GM12878 (cell line): Measurements from ENCODE around the gene KLHL10.
"Not testable (repeated sequence)": the region's sequence is repeated elsewhere in the genome, so short reads cannot be mapped to it uniquely, and the experiment has no call there.

Source experiments
- BCLAF1 ChIP-seq: fragments of 450-650 bp; IDR thresholded peaks from 2 replicates; pipeline ENCODE4 v1.6.1; 2017; ENCODE audit warnings: antibody characterized with exemption, mild to moderate bottlenecking, moderate library complexity
- CTCF ChIP-seq, 3 experiments: IDR thresholded peaks in 2 of 3; conservative IDR thresholded peaks in 1 of 3; 2 replicates each; pipeline ENCODE4 v1.5.1; 2011; ENCODE audit warnings: low read depth in 3 of 3, low read length in 3 of 3, mild to moderate bottlenecking in 3 of 3, control low read depth in 2 of 3, moderate library complexity in 2 of 3, inconsistent platforms in 1 of 3, mixed read lengths in 1 of 3; ENCODE audit not compliant: control insufficient read depth in 2 of 3, insufficient read depth in 1 of 3; ENCODE audit errors: extremely low read depth in 1 of 3
- EGR1 ChIP-seq, 2 experiments: IDR thresholded peaks; 1 replicate in 1 of 2; 2 replicates in 1 of 2; pipeline ENCODE4 v1.6.1; 2011 to 2012; ENCODE audit warnings: low read depth in 2 of 2, low read length in 2 of 2, borderline replicate concordance in 1 of 2, mild to moderate bottlenecking in 1 of 2, moderate library complexity in 1 of 2
- EP300 ChIP-seq, 2 experiments: fragments of 150-350 bp in 1 of 2; IDR thresholded peaks; 2 replicates each; pipeline ENCODE4 v1.6.1; 2011 to 2012; ENCODE audit warnings: low read depth in 2 of 2, low read length in 2 of 2, borderline replicate concordance in 1 of 2, improper control_type of control experiment in 1 of 2, inconsistent platforms in 1 of 2; ENCODE audit not compliant: control insufficient read depth in 1 of 2
- GABPA ChIP-seq: IDR thresholded peaks from 2 replicates; pipeline ENCODE4 v1.6.1; 2014; ENCODE audit warnings: antibody characterized with exemption, low read depth, mild to moderate bottlenecking, inconsistent platforms
- JUND ChIP-seq: IDR thresholded peaks from 2 replicates; pipeline ENCODE4 v1.6.1; 2012; ENCODE audit warnings: low read depth, mild to moderate bottlenecking, low read length, improper control_type of control experiment, moderate library complexity
- NFYB ChIP-seq: IDR thresholded peaks from 2 replicates; pipeline ENCODE4 v1.6.1; 2011; ENCODE audit warnings: low read depth, mild to moderate bottlenecking, low read length, improper control_type of control experiment, moderate library complexity; ENCODE audit not compliant: insufficient read depth
- POLR2A ChIP-seq: IDR thresholded peaks from 2 replicates; pipeline ENCODE4 v1.6.1; 2011; ENCODE audit warnings: low read depth, mild to moderate bottlenecking, low read length
- RBBP5 ChIP-seq: fragments of 200-600 bp; sonication (generic); conservative IDR thresholded peaks from 2 replicates; pipeline ENCODE4 v1.6.1; 2016
- SMARCA5 ChIP-seq: fragments of 450-650 bp; IDR thresholded peaks from 2 replicates; pipeline ENCODE4 v1.6.1; 2017; ENCODE audit warnings: mild to moderate bottlenecking
- TAF1 ChIP-seq: IDR thresholded peaks from 2 replicates; pipeline ENCODE4 v1.6.1; 2011; ENCODE audit warnings: mild to moderate bottlenecking, low read depth, low read length, borderline replicate concordance
- TCF3 ChIP-seq: IDR thresholded peaks from 2 replicates; pipeline ENCODE4 v1.6.1; 2012; ENCODE audit warnings: low read depth, mild to moderate bottlenecking, low read length, borderline replicate concordance; ENCODE audit not compliant: insufficient read depth
- ZBTB11 ChIP-seq: fragments of 450-650 bp; formaldehyde crosslinking; IDR thresholded peaks from 2 replicates; pipeline ENCODE4 v1.5.0; 2022; ENCODE audit warnings: mild to moderate bottlenecking, missing genetic modification characterization
- ZNF274 ChIP-seq: IDR thresholded peaks from one replicate; pipeline ENCODE4 v1.8.0; 2011; ENCODE audit not compliant: insufficient read length, insufficient read depth

GRCh38 chr17:41840781-41841180 lies 3.2 kb downstream of the KLHL10 start:
- TF ChIP-seq TCF3; NFYB; EP300 (IDR thresholded peaks at IDR 0.05; ENCODE audit: borderline replicate concordance in 1 of 2, control insufficient read depth in 1 of 2, low read depth in 2 of 2, low read length in 2 of 2); POLR2A; EGR1 (IDR thresholded peaks at IDR 0.05; ENCODE audit: borderline replicate concordance in 1 of 2, low read depth in 2 of 2, low read length in 2 of 2); BCLAF1; ZNF274; GABPA; ZBTB11 (CRISPR knock-in tag); SMARCA5; CTCF (IDR thresholded peaks at IDR 0.05 in 2 of 3, conservative IDR thresholded peaks at IDR 0.05 in 1 of 3; ENCODE audit: control insufficient read depth in 2 of 3, extremely low read depth in 1 of 3, insufficient read depth in 1 of 3, low read depth in 3 of 3, low read length in 3 of 3); RBBP5; TAF1; JUND: not testable (repeated sequence)
